Testis (tissue), 3 donors: ENCODE results near the gene TMEM37. TPM values are rescaled to one million over a fixed set of nuclear protein-coding genes. Genes with fewer than 3 reads are reported as not detected.

Source experiments
- DNase-seq: peaks from one replicate; pipeline ENCODE4 v3.0.0-alpha.2; 2019
- H3K27ac ChIP-seq, 2 donors: fragments of 200-600 bp; sonication (generic); one replicate each; pipeline ENCODE4 v1.5.1; 2019
- H3K27me3 ChIP-seq: fragments of 200-600 bp; sonication (generic); one replicate; pipeline ENCODE4 v1.5.1; 2019
- H3K36me3 ChIP-seq: fragments of 200-600 bp; sonication (generic); one replicate; pipeline ENCODE4 v1.5.1; 2017; ENCODE audit warnings: low read depth; ENCODE audit errors: missing control alignments
- H3K4me1 ChIP-seq: fragments of 200-600 bp; sonication (generic); one replicate; pipeline ENCODE4 v1.5.1; 2019
- H3K4me3 ChIP-seq, 2 donors: fragments of 200-600 bp; sonication (generic); one replicate each; pipeline ENCODE4 v1.5.1; 2017 to 2019
- H3K9me3 ChIP-seq: fragments of 200-600 bp; sonication (generic); one replicate; pipeline ENCODE4 v1.5.1; 2017
- POLR2A ChIP-seq: fragments of 450-650 bp; IDR thresholded peaks from one replicate; pipeline ENCODE4 v1.6.1; 2017; ENCODE audit warnings: antibody characterized with exemption, mild to moderate bottlenecking, moderate library complexity
- WGBS, 2 donors: methylation state at CpG; one replicate each; pipeline ENCODE4 v1.1.5; 2018; 5-methylcytosine and 5-hydroxymethylcytosine counted together
- intact Hi-C: fragments of 100-400 bp; cut with DNase I; formaldehyde crosslinking; loops from one replicate; pipeline ENCODE4 v1.15.1; 2023; ENCODE audit warnings: low total_unique reads
- polyA plus RNA-seq: library from polyadenylated mRNA; stranded (reverse); fragments of 350-450 nt; fragmentation: Illumina TruSeq; extraction: RNeasy Lipid Tissue Mini Kit (QIAGEN cat#74804); gene quantifications from one replicate; pipeline ENCODE4 v1.2.3, GENCODE V29; 2014; ENCODE audit warnings: low read depth, low replicate concordance; ENCODE audit not compliant: insufficient read depth
- total RNA-seq, 2 donors: library from RNA; depleted of rRNA; stranded (reverse); fragments of >200 nt; gene quantifications; one replicate each; pipeline ENCODE4 v1.2.3, GENCODE V29; 2016
- TF ChIP-seq, protein P1 (sequence below), 3 experiments: fragments of 450-650 bp in 2 of 3; fragments of 200-600 bp in 1 of 3; sonication (generic) in 1 of 3; IDR thresholded peaks; one replicate each; pipeline ENCODE4 v1.5.1; 2016 to 2019; ENCODE audit warnings: antibody characterized with exemption in 3 of 3, mild to moderate bottlenecking in 2 of 3, moderate library complexity in 1 of 3

TMEM37 gene
- total and polyA plus RNA-seq, 3 donors from 2014 or later, result 7.0 to 14.2 (median 9.0) TPM

DNA sequence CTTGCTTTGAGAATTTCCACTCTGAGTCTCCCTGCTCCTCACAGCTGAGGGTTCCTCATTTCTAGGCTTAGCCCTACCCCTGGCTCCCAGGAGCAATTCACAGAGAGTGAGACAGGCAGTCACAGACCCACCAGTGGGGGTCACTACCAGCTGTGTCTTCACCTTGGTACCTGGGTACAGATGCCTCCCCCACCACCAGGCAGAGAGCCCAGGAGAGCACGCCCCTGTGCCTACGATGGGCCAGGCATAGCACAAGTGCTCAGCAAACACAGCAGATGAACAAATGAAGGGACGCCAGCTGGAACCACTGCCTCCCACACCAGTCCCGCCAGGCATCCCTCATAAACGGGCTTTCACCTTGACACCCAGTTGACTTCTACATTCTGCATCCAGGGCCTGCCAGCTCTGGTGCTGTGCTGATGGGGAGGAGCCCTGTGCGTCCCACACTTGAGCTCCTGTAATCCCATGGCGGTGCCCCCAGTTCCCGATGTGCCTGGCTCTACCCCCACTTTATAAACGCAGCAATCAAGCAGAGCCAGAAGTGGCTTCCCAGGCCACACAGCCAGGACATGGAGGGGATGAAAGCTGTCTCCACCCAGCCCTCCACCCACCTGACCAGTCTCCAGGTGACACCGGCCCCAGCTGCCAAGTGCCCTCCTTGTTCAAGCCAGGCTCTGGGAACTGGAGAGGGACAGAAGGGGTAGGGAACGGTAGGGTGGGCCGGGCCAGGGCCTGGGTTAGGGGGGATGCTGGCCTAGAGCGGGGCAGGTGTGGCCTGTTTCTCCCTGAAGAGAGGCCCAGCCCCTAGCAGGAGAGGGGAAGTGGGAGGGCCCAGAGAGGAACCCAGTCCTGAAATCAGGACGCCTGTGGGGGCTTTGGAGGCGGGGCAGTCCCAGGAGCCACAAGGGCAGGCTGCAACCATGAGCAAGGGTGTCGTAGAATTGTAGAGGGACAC is 50.1 kb downstream of the TMEM37 start:
- H3K9me3 ChIP-seq, result no peaks in the 10 kb centered on the region
- TF ChIP-seq POLR2A, result no peak
- TF ChIP-seq, protein P1, sequence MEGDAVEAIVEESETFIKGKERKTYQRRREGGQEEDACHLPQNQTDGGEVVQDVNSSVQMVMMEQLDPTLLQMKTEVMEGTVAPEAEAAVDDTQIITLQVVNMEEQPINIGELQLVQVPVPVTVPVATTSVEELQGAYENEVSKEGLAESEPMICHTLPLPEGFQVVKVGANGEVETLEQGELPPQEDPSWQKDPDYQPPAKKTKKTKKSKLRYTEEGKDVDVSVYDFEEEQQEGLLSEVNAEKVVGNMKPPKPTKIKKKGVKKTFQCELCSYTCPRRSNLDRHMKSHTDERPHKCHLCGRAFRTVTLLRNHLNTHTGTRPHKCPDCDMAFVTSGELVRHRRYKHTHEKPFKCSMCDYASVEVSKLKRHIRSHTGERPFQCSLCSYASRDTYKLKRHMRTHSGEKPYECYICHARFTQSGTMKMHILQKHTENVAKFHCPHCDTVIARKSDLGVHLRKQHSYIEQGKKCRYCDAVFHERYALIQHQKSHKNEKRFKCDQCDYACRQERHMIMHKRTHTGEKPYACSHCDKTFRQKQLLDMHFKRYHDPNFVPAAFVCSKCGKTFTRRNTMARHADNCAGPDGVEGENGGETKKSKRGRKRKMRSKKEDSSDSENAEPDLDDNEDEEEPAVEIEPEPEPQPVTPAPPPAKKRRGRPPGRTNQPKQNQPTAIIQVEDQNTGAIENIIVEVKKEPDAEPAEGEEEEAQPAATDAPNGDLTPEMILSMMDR (IDR thresholded peaks at IDR 0.05), result no peak
- H3K4me1 ChIP-seq, result peaks cover 14% of the 10 kb centered on the region
- H3K4me3 ChIP-seq, result no peak overlapping the region
- 56 to 77% methylated on average over 14 to 16 of the region's 16 CpGs for WGBS, 2 donors
- H3K36me3 ChIP-seq, result no peaks in the 10 kb centered on the region
- DNase-seq, result peak; percentile 53
- H3K27ac ChIP-seq, result no peak overlapping the region
- H3K27me3 ChIP-seq, result no peaks in the 10 kb centered on the region
- intact Hi-C loops, result no loop called here

DNA sequence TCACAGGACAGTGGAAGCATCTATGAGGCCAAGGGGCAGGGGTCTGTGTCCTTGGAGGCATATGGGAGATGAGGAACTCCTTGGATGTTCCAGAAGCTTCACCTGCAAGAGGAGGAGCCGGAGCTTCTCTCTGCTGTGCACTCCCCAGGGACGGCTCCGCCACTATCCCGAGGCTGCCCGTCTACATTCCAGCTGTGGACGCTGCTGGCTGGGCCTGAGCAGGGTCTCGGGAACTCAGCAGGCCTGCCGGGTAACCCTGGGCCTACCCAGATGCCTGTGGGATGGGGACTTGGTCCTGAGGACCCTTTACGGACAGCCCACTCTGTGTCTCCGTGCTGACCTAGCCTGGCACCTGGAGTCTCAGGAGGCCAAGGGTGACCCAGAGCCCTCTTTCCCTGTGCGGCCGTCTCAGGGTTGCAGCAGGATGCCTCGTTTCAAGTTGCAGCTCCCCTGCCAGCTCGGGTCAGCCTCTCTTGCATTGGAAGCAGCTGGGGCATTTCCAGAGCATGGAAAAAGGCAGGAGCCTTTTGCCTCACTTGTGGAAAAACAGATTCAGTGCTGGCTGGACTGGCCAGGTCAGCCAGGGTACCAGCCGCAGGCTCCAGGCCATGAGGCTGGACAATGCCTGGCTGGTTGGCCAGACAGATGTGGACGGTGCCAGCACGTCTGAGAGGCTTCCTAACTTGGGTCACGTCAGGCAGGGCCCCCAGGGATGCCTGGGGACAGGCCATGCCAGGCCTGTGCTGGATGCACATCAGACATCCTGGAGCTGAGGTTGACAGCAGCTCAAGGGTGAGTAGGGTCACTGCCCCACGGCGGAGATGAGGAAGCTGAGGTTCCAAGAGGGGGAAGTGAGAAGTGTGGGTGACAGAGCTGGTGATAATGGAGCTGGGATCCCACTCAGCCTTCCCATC is 51.1 kb downstream of the TMEM37 start:
- 72 to 76% methylated on average over 9 to 20 of the region's 20 CpGs for WGBS, 2 donors
- Histone ChIP-seq H3K4me3 (no peak overlapping the region), H3K9me3 (no peaks in the 10 kb centered on the region), H3K27ac (no peak overlapping the region), H3K4me1 (peaks cover 14% of the 10 kb centered on the region), H3K36me3 (no peaks in the 10 kb centered on the region), H3K27me3 (no peaks in the 10 kb centered on the region)
- intact Hi-C loops, result no loop called here
- no peak for DNase-seq
- TF ChIP-seq, protein P1 (IDR thresholded peaks at IDR 0.05), result no peak
- TF ChIP-seq POLR2A, result no peak

DNA sequence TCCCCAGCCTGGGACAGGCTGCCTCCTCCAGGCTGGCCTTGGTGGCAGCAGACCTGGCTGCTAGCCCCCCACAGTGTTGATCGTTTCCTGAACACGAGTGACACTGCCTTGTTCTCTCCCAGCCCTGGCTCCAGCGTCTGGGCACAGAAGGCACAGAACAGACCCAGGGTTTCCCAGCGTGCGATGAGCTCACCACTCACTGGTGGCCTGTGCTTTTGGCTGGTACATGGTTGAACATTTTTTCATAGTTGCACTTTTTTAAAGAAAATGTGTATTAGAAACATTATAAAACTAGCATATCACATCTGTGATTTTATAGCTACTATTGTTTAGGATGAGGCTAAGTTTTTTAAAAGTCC is 51.7 kb downstream of the TMEM37 start:
- intact Hi-C loops, result no loop called here
- Histone ChIP-seq H3K4me1 (peaks cover 14% of the 10 kb centered on the region), H3K9me3 (no peaks in the 10 kb centered on the region), H3K4me3 (no peak overlapping the region), H3K27me3 (no peaks in the 10 kb centered on the region), H3K36me3 (no peaks in the 10 kb centered on the region), H3K27ac (no peak overlapping the region)
- 69 to 73% methylated on average over 5 of the region's 5 CpGs for WGBS, 2 donors
- TF ChIP-seq, protein P1 (IDR thresholded peaks at IDR 0.05), result no peak
- TF ChIP-seq POLR2A, result no peak
- no peak for DNase-seq

DNA sequence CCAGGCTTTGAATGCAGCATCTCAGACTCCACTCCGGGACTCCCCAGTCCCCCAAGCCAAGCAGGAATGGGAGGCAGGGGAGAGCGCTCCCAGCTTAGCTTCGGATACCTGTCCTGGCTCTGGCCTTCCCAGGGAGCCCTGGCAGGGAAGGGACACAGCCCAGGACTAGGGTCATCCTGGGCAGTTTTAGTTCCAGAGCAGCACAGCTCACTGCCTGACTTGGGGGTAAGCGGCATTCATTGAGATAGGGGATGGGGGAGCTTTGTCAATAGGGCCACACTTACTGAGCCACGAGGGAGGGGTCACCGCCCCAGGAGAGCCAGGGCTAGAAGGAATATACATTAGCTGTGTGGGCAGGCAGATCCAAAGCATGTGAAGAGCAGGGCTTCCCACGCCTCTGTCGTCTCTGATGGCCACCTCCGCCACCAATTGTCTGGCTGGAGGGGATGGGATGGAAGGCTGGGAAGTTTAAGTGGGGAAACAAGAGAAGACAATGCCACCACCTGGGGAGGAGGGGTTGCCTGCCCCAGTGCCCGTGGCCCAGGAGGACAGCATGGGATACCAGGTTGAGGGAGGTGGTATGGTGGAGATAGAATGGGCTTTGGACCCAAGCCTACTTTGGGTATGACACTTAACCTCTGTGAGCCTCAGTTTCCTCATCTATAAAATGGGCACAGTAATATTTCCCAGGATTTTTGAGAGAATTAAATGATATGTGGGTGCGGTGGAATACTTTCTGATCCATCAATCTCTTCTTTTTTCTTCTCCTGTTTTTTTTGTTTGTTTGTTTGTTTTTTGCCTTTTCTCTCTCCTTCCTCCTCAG is 52.5 kb downstream of the TMEM37 start:
- Histone ChIP-seq H3K27ac (no peak overlapping the region), H3K36me3 (no peaks in the 10 kb centered on the region), H3K4me3 (no peak overlapping the region), H3K27me3 (no peaks in the 10 kb centered on the region), H3K4me1 (peaks cover 14% of the 10 kb centered on the region), H3K9me3 (no peaks in the 10 kb centered on the region)
- 91 to 96% methylated on average over 11 of the region's 11 CpGs for WGBS, 2 donors
- no peak for DNase-seq
- TF ChIP-seq POLR2A, result no peak
- intact Hi-C loops, result no loop called here
